ENCODE data around the gene AUTS2. TPM values are rescaled to one million over a fixed set of nuclear protein-coding genes. Genes with fewer than 3 reads are reported as not detected.
"Not testable (repeated sequence)": the region's sequence is repeated elsewhere in the genome, so short reads cannot be mapped to it uniquely, and the experiment has no call there.

Gene AUTS2
- total RNA-seq, 1 donor from 2014 or later, result 56.0 TPM

- no peak overlapping the region for H3K4me3 ChIP-seq
- no peaks in the 10 kb centered on the region for H3K9me3 ChIP-seq
- H3K36me3 ChIP-seq, result no peaks in the 10 kb centered on the region
- H3K27ac ChIP-seq, result no peak overlapping the region
- H3K27me3 ChIP-seq, result peaks cover 1% of the 10 kb centered on the region
- DNase-seq (no peak), ATAC-seq (no peak)
- H3K4me1 ChIP-seq, result no peaks in the 10 kb centered on the region
- TF ChIP-seq CTCF (IDR thresholded peaks at IDR 0.05), result no peak
- intact Hi-C loops (cut with DNase I), result no loop called here
Measured at GRCh38 chr7:70805360-70805759, 1207.1 kb downstream of the AUTS2 start.

GRCh38 chr7:70807650-70808049 is 1209.4 kb downstream of the AUTS2 start:
- Histone ChIP-seq H3K36me3 (no peaks in the 10 kb centered on the region), H3K9me3 (no peaks in the 10 kb centered on the region), H3K27ac (no peak overlapping the region), H3K4me1 (no peaks in the 10 kb centered on the region), H3K4me3 (no peak overlapping the region), H3K27me3 (peaks cover 7% of the 10 kb centered on the region)
- intact Hi-C loops (cut with DNase I), result no loop called here
- TF ChIP-seq CTCF (IDR thresholded peaks at IDR 0.05), result no peak
- DNase-seq (no peak), ATAC-seq (no peak)

GRCh38 chr7:70808876-70809275 is 1210.6 kb downstream of the AUTS2 start:
- Histone ChIP-seq H3K4me3 (no peak overlapping the region), H3K27me3 (peaks cover 7% of the 10 kb centered on the region), H3K36me3 (no peaks in the 10 kb centered on the region), H3K4me1 (no peaks in the 10 kb centered on the region), H3K9me3 (no peaks in the 10 kb centered on the region), H3K27ac (no peak overlapping the region)
- TF ChIP-seq CTCF (IDR thresholded peaks at IDR 0.05), result no peak
- no peak for ATAC-seq
- DNase-seq, result no peak
- intact Hi-C loops (cut with DNase I), result no loop called here

GRCh38 chr7:70810558-70811139 is 1212.4 kb downstream of the AUTS2 start:
- intact Hi-C loops (cut with DNase I), result no loop called here

GRCh38 chr7:70812511-70812910 is 1214.2 kb downstream of the AUTS2 start:
- no peak overlapping the region for H3K27ac ChIP-seq
- intact Hi-C loops (cut with DNase I), result no loop called here
- H3K36me3 ChIP-seq, result no peaks in the 10 kb centered on the region
- TF ChIP-seq CTCF (IDR thresholded peaks at IDR 0.05), result no peak
- DNase-seq (no peak), ATAC-seq (no peak)
- no peak overlapping the region for H3K4me3 ChIP-seq
- H3K27me3 ChIP-seq, result peaks cover 7% of the 10 kb centered on the region
- no peaks in the 10 kb centered on the region for H3K4me1 ChIP-seq
- H3K9me3 ChIP-seq, result no peaks in the 10 kb centered on the region

More at GRCh38 chr7:70810558-70811139, 1212.4 kb downstream of the AUTS2 start:
- no peaks in the 10 kb centered on the region for H3K36me3 ChIP-seq
- no peak for DNase-seq
- no peak for TF ChIP-seq CTCF (IDR thresholded peaks at IDR 0.05)
- H3K27me3 ChIP-seq, result peaks cover 7% of the 10 kb centered on the region
- no peak overlapping the region for H3K27ac ChIP-seq
- no peaks in the 10 kb centered on the region for H3K9me3 ChIP-seq
- H3K4me3 ChIP-seq, result no peak overlapping the region
- no peak for ATAC-seq
- H3K4me1 ChIP-seq, result no peaks in the 10 kb centered on the region

- DNase-seq; H3K36me3 ChIP-seq; H3K27ac ChIP-seq; H3K9me3 ChIP-seq; intact Hi-C loops (cut with DNase I); H3K4me3 ChIP-seq; H3K27me3 ChIP-seq; ATAC-seq; H3K4me1 ChIP-seq: not testable (repeated sequence)
Measured at GRCh38 chr7:70822490-70822889, 1224.2 kb downstream of the AUTS2 start.
